Loucy (cell line): ENCODE measurements around the gene CASK.

Experiments
- CTCF ChIP-seq: fragments of 200-600 bp; sonication (generic); conservative IDR thresholded peaks from 2 replicates; pipeline ENCODE4 v1.5.1; 2014; ENCODE audit warnings: mild to moderate bottlenecking, antibody characterized with exemption, low read length
- EZH2phosphoT487 ChIP-seq: fragments of 200-600 bp; IDR thresholded peaks from 2 replicates; pipeline ENCODE4 v1.6.1; 2018; ENCODE audit warnings: antibody characterized with exemption, mild to moderate bottlenecking, moderate library complexity, borderline replicate concordance

DNA sequence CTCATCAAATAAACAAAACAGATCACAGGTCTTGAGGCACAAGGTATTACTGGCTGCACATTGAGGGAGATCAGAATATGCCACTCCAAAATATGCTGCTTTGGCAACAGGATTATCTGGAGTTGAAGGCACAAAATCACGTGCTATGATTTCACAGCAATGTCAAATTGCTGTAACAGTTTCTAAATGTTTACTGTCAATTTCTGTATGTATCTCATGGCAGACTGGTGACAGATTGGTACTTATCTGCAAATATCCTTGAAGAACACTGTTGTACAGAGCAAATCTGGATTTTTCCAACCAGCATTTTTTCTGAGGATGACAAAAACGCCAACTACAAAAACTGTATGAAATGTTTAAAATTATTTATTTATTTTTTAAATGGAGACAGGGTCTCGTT, 172.6 kb downstream of the CASK start:
- TF ChIP-seq CTCF (no peak), EZH2phosphoT487 (no peak)
